Mononuclear cell (primary cell): ENCODE results near the gene RGS9. TPM values are rescaled to one million over a fixed set of nuclear protein-coding genes. Genes with fewer than 3 reads are reported as not detected.

Experiments used
- H3K27me3 ChIP-seq: 2 replicates; pipeline ENCODE4 v1.6.0; 2011; ENCODE audit warnings: low read length, control low read depth; ENCODE audit not compliant: insufficient read depth
- H3K4me1 ChIP-seq: 2 replicates; pipeline ENCODE4 v1.5.1; 2011; ENCODE audit warnings: mild to moderate bottlenecking, low read length, control low read depth; ENCODE audit not compliant: insufficient read depth
- H3K4me3 ChIP-seq: 2 replicates; pipeline ENCODE4 v1.5.1; 2011; ENCODE audit warnings: mild to moderate bottlenecking, low read length, moderate library complexity
- H3K9me3 ChIP-seq: 2 replicates; pipeline ENCODE4 v1.5.1; 2011; ENCODE audit warnings: low read depth, mild to moderate bottlenecking, control low read depth, low read length
- total RNA-seq: library from RNA; depleted of rRNA; stranded (reverse); fragments of >200 nt; gene quantifications from one replicate; pipeline ENCODE4 v1.2.3, GENCODE V29; 2012

The RGS9 gene
- total RNA-seq, 1 donor: 3.5 TPM

DNA sequence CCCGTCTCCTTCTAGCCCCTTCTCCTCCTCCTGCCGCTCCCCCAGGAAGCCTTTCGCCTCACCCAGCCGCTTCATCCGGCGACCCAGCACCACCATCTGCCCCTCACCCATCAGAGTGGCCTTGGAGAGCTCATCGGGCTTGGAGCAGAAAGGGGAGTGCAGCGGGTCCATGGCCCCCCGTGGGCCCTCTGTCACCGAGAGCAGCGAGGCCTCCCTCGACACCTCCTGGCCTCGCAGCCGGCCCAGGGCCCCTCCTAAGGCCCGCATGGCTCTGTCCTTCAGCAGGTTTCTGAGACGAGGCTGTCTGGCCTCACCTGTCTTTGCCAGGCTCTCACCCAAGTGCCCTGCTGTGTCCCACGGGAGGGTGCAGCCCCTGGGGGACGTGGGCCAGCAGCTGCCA is 87.9 kb downstream of the RGS9 start:
- H3K27me3 ChIP-seq: no peaks in the 10 kb centered on the region
- H3K4me3 ChIP-seq: no peak overlapping the region
- H3K4me1 ChIP-seq: peaks cover 15% of the 10 kb centered on the region
- H3K9me3 ChIP-seq: no peaks in the 10 kb centered on the region

DNA sequence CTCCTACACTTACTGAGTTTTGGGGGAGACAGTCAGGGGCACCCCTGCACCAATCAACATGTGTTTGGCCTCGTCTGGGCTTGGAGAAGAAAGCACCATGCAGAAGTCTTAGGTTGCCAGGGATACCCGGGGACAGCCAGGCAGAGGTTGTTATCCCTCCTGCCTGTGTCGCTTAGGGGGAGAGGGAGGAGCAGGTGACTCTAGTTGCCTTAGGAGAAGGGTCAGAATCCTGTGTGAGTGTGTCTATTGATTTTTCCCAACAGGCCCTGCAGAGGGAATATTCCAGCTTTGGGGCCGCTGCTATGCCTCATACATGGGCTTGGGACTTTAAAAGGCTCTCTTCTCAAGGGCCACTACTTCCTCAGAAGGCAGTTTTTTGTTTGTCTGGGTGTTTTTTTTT is 89.1 kb downstream of the RGS9 start:
- H3K9me3 ChIP-seq: no peaks in the 10 kb centered on the region
- peaks cover 15% of the 10 kb centered on the region for H3K4me1 ChIP-seq
- no peaks in the 10 kb centered on the region for H3K27me3 ChIP-seq
- no peak overlapping the region for H3K4me3 ChIP-seq

DNA sequence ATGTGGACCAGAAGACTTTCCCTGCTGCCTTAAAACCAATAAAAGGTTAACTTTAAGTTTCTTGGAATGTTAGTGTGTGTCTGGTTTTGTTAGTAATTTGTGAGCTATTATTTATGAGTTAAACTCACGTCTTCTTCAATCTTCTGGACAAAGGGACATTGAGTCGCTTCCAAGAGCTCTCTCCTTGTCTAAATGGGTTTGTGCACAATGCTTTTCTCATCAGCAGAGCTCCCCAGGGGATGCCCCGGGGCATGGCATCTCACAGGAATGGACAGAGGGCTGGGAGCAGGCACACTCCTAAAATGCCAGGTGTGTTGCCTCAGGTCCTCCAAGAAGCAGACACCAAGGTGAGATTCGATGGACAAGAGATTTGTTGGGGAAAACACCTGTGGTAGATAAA is 90.5 kb downstream of the RGS9 start:
- peaks cover 15% of the 10 kb centered on the region for H3K4me1 ChIP-seq
- no peaks in the 10 kb centered on the region for H3K27me3 ChIP-seq
- no peak overlapping the region for H3K4me3 ChIP-seq

DNA sequence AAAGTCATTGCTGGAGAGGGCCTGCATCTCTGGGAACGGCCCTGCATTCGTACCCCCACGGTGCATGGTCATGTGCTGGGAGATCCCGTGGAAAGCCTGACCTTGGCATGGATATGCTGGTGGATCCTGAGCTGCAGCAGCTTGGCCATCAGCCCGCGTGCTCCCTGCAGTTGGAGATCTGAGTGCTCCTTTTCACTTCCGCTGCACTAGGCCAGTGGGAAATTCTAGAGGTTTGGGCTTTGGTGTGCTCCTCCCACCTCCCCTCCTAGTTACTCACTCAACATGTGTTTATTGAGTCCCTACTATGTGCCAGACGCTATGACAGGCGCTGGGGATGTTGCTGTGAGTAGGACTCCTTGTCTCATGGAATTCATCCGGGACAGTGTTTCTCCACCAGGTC is 91.1 kb downstream of the RGS9 start:
- Histone ChIP-seq H3K9me3 (no peaks in the 10 kb centered on the region), H3K27me3 (no peaks in the 10 kb centered on the region), H3K4me1 (peaks cover 15% of the 10 kb centered on the region), H3K4me3 (no peak overlapping the region)

More for the DNA sequence above, 90.5 kb downstream of the RGS9 start:
- H3K9me3 ChIP-seq: no peaks in the 10 kb centered on the region

DNA sequence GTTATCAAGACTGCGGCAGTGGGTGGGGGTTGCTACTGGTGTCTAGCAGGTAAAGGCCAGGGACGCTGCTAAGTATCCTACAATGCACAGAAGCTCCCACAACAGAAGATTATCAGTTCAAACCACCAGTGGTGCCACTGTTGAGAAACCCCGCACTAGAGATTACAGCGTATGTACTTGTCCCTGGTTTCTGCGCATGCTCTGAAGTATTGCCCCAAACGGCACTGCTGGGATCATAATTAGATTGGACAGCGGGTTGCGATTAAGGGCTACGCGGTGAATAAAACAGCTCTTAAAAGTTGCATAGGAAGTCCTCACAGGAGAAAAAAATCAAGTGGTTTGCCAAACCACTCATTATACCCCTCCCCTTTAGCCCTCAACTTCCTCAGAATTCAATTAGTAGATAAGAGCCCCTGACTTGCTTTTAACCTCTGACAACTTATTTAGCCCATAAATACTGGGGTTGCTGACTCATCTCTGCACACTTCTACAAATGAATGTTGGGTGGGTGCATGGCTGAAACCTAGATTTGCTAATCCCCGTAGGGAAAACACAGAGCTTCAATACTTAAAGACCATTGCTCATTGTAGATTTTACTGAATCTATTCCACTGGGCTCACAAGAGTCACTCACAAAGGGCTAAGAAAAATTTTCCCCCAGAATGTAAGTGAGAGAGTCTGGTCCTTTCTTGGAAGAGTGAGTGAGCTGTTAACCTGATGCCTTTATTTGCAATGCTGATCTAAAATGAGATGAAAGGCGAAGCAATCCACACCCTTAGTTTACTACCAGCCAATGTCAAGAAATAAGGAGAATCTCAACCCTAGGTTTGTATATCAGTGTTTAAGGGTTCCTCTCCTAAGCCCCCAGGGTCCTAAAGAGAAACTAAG is 91.8 kb downstream of the RGS9 start:
- H3K27me3 ChIP-seq: no peaks in the 10 kb centered on the region
- H3K9me3 ChIP-seq: no peaks in the 10 kb centered on the region
- H3K4me1 ChIP-seq: peaks cover 15% of the 10 kb centered on the region
- no peak overlapping the region for H3K4me3 ChIP-seq

DNA sequence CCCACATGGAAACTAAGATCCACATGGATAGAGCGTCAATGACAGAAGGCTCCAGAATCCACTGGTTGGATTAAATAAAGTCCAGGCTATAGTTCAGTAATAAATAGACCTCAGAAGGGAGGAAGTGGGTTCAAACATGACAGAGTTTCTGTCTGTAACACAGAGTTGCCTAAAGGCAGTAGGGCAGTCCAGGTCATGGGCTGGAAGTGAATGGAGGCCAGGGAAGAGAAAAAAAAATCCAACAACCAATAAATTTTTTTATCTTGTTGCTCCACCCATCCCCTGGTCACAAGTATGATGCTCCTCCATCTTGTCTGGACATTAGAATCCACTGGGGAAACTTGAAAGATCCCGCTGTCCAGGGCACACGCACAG is 92.4 kb downstream of the RGS9 start:
- H3K9me3 ChIP-seq: no peaks in the 10 kb centered on the region
- peaks cover 15% of the 10 kb centered on the region for H3K4me1 ChIP-seq
- H3K27me3 ChIP-seq: no peaks in the 10 kb centered on the region
- H3K4me3 ChIP-seq: no peak overlapping the region

DNA sequence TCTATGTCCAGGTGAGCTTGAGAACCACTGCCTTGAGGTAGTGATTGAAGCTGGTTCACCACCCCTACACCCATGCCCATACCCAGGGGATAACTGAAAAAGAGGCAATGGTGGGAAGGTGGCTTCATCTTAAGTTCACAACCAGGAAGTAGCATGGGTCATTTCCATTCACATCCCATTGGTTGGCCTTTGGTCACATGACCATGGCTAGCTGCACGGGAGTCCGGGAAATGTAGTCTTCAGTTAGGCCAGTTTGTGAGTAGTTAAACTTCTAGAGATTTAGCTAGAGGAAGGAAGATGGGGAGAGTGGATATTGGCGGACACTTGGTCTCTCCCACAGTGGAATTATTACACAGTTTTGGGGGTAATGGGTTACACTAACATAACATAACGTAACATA is 92.9 kb downstream of the RGS9 start:
- Histone ChIP-seq H3K27me3 (no peaks in the 10 kb centered on the region), H3K4me3 (no peak overlapping the region), H3K9me3 (no peaks in the 10 kb centered on the region), H3K4me1 (peaks cover 15% of the 10 kb centered on the region)

DNA sequence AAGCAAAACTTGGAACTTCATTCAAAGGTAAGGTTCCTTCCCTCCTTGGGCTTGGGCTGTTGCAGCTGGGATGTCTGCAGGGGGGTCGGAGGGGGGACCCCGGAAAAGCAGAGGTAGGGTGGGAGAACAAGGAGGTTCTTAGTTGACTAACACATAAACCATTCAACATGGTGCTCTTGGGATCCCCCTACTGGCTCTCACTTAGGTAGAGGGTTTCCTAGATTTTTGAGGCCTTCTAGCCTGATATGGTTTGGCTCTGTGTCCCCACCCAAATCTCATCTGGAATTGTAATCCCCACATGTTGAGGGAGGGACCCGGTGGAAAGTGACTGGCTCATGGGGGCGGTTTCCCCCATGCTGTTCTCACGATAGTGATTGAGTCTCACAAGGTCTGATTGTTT is 93.9 kb downstream of the RGS9 start:
- no peaks in the 10 kb centered on the region for H3K9me3 ChIP-seq
- no peak overlapping the region for H3K4me3 ChIP-seq
- H3K27me3 ChIP-seq: no peaks in the 10 kb centered on the region

DNA sequence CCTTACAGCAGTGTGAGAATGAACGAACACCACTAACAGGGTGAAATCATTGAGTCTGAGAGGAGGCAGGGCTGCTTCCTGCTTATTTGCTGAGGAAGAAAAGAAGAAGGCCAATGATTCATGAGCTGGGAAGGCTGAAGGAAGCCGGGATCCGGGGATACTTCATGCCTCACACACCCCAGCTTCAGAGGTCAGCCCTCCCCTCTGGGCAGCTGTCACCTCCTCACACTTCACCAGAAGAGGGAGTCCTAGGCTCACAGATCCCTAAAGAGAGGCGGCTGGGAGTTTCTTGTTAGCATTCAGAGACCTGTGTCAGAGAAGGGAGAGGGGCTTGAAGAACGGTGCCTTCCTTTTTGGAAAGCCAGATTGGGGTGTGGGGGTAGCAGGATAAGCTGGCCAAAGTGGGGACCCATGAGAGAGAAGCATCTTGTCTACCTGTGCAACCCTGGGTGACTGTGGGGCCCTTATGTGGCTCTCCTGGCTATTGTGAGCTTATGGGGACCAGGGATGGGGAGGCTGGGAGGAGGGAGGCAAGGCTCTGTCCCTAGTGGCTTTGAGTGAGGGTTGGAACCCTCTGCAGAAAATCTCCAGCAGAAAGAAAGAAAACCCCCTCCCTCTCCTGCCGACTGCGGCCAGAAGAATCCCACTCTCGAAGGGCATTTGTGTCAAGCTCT is 94.6 kb downstream of the RGS9 start:
- H3K4me3 ChIP-seq: no peak overlapping the region
- no peaks in the 10 kb centered on the region for H3K9me3 ChIP-seq
- H3K27me3 ChIP-seq: no peaks in the 10 kb centered on the region
- H3K4me1 ChIP-seq: peaks cover 15% of the 10 kb centered on the region

More for the DNA sequence above, 93.9 kb downstream of the RGS9 start:
- peaks cover 15% of the 10 kb centered on the region for H3K4me1 ChIP-seq

DNA sequence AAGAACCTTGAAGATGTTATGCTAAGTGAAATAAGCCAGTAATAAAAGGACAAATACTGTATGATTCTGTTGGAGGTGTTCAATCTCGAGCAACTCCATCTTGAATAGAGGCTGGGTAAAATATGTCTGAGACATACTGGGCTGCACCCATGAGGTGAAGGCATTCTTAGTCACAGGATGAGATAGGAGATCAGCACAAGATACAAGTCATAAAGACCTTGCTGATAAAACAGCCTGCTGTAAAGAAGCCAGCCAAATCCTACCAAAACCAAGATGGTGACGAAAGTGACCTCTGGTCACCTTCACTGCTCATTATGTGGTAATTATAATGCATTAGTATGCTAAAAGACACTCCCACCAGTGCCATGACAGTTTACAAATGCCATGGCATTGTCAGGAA is 98.1 kb downstream of the RGS9 start:
- Histone ChIP-seq H3K4me1 (no peaks in the 10 kb centered on the region), H3K9me3 (no peaks in the 10 kb centered on the region), H3K4me3 (no peak overlapping the region), H3K27me3 (no peaks in the 10 kb centered on the region)

DNA sequence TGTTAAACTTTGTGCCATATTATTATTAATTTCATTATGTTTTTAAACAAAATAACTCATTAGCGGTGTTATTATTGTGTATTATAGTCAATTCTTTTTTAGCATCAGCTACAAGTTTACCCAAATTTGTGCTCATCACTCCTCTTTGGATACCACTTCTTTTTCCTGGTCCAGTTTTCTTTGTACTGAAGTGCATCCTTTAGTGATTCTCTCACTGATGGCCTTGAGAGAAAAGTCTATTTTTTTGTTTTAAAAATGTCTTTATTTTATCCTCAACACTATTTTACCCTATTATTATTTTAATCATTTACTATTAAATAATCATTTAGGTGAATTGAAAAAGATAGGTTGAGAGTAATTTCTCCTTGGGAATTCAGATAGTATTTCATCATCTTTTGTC is 99.2 kb downstream of the RGS9 start:
- H3K9me3 ChIP-seq: no peaks in the 10 kb centered on the region
- no peaks in the 10 kb centered on the region for H3K4me1 ChIP-seq
- H3K4me3 ChIP-seq: no peak overlapping the region
- H3K27me3 ChIP-seq: no peaks in the 10 kb centered on the region

DNA sequence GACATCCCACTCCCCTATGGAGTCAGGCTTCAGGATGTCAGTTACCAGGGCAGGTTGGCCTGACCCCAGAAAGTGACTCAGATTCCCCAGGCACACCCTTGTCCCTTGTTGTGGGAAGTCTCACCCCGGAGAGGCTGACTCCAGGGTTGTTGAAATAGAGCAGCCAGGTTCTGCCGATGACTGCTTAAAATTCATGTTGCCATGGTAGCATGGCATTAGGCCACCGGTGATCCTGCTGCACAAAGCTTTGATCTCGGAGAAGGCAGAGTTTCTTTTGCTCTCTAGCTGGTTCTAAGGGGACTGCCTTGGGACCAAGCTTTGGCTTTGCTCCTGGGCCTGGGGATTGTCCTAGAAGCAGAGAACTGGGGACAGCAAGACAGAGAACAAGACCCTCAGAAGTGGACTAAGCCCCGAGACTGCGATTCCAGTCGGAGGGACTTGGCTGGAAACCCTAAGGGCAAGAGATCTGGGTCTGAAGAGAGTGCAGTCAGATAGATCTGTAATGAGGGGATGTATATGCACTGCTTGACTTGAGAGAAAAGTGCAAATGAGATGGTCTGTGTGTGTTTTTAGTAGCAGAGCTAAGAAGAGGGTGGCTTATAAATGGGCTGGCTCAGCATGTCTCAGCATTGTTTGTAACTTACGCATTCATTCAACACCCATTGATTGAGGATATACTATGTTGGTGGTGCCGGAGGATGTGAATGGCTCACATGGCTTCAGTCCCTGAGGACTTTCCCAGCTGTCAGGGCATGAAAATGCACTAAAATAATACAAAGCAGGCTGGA is 106.9 kb downstream of the RGS9 start:
- H3K4me3 ChIP-seq: no peak overlapping the region
- H3K4me1 ChIP-seq: no peaks in the 10 kb centered on the region
- H3K9me3 ChIP-seq: no peaks in the 10 kb centered on the region
- no peaks in the 10 kb centered on the region for H3K27me3 ChIP-seq

DNA sequence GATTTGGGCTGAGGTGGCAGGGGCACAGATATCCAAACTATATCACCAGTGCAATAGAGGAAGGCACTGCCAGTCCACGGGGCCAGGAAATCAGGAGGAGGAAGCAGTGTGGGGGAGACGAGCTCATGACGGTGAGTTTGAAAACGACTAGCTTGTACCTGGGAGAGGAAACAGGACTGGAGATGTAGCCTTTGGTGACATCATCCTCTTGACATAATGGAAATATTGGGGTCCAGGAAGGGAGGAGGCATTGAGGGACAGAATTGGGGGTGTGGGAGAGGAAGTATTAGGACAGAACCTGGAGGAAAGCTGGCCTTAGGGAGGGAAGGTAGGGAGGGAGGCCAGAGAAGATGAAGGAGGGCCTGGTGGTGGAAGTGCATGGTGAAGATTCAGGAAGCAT is 109.1 kb downstream of the RGS9 start:
- H3K9me3 ChIP-seq: no peaks in the 10 kb centered on the region
- H3K4me1 ChIP-seq: no peaks in the 10 kb centered on the region
- H3K4me3 ChIP-seq: no peak overlapping the region
- no peaks in the 10 kb centered on the region for H3K27me3 ChIP-seq

DNA sequence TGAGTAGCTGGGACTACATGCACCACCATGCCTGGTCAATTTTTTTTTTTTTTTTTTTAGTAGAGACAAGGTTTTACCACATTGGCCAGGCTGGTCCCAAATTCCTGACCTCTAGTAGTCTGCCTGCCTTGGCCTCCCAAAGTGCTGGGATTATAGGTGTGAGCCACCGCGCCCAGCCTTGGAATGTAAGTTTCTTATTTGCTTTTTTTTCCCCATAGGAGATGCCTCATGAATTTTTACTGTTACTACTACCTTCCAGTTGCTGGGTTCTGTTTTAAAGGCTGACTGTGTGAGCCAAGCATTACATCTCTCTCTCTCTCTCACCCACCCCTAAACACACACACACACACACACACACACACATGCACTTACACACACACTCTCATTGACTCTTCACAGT is 112.6 kb downstream of the RGS9 start:
- Histone ChIP-seq H3K4me3 (no peak overlapping the region), H3K4me1 (no peaks in the 10 kb centered on the region), H3K9me3 (no peaks in the 10 kb centered on the region)

DNA sequence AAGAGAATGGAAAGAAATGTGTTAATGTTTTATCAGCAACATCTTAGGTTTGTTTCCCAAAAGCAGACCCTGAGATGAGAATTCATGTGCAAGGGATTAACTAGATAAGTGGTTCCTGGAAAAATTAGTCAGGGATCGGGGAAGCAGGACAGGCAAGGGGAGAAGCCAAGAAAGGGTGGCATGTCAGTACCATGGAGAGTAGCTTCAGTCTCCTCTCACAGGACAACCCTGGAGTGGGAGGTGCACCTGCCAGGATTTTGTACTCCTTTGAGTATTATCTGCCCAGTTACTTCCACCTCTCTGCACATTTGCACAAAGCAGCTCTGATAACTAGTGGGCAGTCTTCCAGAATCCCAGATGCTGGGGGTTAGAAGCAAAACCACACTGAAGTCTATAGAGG is 117.0 kb downstream of the RGS9 start:
- H3K4me3 ChIP-seq: no peak overlapping the region

More for the DNA sequence above, 112.6 kb downstream of the RGS9 start:
- H3K27me3 ChIP-seq: no peaks in the 10 kb centered on the region

More for the DNA sequence above, 117.0 kb downstream of the RGS9 start:
- Histone ChIP-seq H3K4me1 (no peaks in the 10 kb centered on the region), H3K27me3 (no peaks in the 10 kb centered on the region), H3K9me3 (no peaks in the 10 kb centered on the region)
